Smooth muscle cell of the pulmonary artery (primary cell): ENCODE data around the gene GRM3. TPM values are rescaled to one million over a fixed set of nuclear protein-coding genes. Genes with fewer than 3 reads are reported as not detected.

Experiments
- total RNA-seq: library from RNA; depleted of rRNA; stranded (reverse); fragments of >200 nt; gene quantifications from 2 replicates; pipeline ENCODE4 v1.2.3, GENCODE V29; 2014

The GRM3 gene
- total RNA-seq, result not detected in 2 replicates

DNA sequence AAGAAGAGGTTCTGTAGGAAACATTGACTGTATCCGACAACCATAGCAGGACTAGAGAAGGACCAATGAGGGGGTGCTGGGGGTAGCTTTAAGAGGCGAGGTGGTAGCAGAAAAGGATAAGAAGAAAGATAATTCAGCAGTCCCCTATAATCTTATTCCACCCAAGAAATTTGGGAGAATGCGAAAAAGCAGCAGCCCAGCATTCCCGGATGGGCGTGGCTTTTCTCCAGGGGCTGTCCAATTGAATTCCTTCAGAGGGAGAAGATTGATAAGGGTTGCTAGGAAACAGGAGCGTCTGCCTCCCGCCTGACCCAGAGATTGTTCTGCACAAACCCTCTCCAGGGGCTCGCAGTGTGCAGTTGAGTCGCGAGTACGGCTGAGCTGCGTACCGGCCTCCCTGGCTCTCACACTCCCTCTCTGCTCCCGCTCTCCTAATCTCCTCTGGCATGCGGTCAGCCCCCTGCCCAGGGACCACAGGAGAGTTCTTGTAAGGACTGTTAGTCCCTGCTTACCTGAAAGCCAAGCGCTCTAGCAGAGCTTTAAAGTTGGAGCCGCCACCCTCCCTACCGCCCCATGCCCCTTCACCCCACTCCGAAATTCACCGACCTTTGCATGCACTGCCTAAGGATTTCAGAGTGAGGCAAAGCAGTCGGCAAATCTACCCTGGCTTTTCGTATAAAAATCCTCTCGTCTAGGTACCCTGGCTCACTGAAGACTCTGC is at the start of gene GRM3:
TSS of gene GRM3 (plus strand) at position 349 of the 721 bp plus-strand sequence. CDS start 121,237 bp downstream, outside the sequence.

